ENCODE results near the gene FOXP1.

The FOXP1 gene

DNA sequence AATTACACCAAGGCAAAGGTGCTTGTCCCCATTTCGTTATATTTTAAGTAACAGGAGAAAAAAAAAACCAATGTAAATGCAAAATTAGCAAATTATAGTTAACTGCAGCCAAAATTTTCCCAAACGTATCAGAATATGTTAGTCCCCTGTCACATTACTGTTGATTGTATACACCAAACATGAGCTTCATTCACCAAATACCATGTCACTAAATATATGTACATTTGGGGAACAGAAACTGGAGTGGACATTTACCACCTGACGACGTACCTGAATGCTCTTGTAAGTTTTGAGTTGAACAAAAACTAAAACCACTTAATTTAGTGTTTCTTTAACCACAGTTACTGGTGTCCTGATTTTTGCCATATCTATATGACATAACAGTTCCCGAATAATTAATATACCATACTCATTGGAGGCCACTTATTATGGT is 3.3 kb upstream of the FOXP1 start:
- no peak for DNase-seq (ENCODE audit: low spot score)

DNA sequence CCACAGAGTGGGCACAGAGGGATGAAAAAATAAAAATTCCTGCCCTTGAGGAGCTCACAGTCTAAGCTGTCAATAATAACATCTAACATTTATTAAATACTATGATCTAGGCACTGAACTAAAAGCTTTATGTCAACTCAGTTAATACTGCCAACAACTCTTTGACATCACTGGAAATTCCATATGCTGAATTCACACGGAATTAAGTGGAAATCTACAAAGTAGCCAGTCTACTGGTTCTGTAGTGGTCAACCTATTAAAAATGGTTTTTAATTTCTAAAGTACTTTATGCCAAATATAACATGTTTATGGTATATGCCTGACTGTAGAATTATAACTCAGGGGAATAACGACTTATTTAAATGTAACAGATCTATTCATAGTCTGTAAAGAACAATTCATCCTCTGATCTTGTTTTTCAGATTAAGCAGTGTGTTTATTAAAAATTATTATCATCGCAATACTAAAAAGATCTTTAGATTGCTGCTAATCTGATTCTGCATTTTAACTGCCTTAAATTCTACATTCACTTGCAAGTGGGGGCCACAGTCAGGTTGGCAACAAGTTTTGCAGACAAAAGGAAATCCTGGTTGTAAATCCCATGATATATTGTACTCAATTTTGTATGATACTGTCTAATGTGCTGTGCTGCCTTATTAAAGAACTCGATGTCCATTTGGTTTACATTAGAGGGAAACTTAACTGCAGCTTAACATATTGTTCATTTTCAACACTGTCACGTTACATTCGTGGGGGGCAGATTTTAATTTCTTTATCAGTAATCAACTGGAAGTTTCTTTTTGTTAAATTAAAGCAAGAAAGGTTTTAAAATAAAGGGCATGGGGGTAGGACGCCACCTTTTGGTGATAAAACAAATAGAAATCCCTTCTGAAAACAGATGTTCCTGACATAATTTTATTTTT is 2.6 kb upstream of the FOXP1 start:
- no peak for DNase-seq (ENCODE audit: low spot score)

DNA sequence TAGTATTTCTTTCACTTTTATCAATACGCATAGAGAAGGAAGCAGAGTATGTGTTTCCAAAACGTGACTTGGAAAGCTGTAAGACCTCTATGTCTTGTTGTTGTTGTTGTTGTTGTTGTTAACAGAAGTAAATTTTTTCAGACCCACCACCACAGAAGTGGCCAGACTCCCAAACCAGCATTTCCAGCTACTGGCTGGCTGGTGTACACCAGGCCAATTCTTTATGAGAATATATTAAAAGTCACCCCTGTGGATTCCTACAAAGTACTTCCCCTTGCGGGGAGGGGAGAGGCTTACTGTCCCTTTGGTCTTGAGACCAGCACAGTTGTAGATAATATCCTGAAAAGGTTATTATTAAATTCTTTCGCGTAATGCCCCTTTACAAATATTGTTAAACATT is 1.6 kb upstream of the FOXP1 start:
- DNase-seq (ENCODE audit: low spot score): no peak

DNA sequence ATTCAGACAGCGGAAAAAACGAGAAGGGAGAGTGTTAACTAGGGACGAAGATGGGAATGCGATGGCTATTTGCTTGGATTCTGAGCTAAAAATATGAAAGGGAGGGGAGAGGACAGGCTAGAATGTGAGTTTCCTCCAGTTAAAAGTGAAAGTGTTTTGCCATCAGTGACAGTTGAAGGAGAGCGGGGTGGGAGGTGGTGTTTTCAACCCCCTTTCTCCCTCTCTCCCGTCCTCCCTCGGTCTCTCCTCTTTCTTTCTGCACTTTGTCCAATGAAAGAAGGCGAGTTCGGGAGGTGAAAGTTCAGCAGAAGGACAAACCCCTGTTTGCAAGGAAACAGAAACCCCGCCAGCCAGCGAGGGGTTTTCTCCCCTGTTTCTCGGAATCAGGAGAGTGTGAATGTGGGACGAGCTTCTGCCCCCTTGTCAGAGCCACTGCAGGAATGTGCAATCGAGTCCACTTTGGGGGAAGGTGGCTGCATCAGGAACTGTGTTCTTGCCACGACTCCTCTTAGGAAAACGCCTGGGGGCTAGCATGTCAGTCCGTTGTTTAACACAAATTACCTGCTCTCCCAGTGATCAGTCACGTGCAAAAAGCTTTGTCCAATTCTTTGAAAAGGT is 975 bp upstream of the FOXP1 start:
- DNase-seq (ENCODE audit: low spot score): peak; percentile 74

DNA sequence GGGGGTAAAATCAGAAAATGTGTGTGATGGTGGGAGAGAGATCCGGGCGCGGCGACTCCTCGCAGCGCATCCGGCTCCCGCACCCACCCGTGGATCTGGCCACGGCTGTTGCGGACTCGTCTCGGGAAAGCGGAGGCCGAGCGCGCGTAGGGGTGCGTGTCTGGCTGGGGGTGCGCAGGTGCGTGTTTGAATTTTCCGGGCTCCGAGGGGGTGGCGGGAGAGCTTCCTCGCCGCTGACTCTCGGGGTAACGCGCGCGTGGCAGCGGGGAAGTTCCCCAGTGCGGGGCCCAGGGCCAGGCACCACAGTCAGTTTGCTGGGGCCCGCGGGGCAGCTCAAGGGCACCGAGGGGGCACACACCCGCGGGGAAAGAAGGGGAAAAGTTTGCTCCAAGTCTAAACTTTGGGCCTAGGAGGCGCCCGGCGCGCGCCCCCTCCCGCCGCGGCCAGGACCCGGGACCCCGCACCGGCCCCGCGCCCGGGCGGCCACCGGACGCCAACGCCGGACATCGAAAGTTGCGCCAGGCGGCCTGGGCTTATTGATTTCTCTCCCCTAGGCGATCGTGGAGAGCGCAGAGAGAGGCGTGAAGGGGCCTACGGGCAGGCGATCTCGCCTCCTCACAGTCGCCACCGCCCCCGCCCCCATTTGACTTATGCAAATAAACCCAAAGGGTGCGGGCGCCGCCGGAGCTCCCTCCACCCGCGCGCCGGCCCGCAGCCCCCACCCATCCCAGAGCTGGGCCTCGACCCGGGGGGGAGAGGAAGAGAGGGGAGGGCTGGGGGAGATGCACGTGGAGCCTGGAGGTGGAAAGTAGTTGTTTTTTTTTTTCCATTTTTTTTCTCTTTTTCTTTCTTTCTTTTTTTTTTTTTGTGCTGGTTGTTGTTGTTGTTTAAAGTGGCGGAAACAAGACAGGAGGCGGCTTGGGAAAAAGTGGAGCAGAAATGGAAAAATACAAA is 639 bp downstream of the FOXP1 start:
- DNase-seq (ENCODE audit: low spot score): no peak

DNA sequence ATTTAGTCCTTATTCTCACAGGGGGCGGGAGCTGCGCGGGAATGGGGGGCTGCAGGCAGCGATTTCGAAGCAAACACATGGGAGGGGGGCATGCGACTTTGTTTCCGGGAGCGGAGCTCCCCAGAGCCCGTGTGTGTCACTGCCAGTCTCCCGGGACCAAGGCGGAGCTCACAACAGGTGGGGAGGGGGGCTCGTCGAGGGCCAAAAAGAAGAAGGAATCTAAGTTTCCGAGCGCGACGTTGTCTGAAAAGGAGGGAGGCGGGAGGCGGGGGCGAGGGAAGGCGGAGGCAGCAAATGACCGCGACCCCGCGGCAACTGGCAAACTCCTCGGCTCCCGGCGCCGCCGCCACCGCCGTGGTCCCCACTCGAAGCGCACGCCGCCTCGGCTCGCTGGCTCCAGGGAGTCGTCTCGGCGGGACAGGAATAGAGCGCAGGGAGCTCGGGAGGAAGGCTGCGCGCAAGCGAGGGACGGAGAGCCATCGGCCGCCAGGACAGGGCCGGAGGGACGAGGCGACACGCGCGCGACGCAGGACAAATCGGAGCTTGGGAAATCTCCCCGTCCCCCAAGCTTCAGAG is 1.4 kb downstream of the FOXP1 start:
- peak; percentile 63 for DNase-seq (ENCODE audit: low spot score)

DNA sequence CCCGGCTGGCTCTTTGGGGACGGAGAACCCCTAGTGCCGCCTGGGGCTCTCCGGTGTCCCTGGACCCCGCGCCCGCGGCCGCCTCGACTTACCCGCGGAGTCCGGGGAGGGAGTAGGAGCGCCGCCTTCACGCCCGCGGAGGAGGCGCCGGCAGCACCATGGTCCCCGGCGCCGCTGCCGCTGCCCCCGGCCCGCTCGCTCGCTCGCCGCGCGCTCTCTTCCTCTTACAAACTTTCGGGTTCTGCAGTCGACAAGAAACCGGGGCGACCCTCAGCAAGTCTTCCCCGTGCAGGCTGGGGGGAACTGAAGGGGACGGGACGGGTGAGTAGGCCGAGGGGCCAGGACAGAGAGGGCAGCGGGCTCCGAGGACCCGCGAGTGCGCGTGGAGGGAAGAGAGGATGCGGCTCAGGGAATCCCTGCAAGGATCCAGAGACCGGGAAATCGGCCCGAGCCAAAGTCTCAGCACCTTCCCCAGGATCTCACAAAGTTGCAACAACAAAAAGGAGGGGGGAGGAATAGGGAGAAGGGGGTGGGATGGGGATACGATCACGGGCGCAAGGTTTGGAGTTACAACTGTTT is 2.0 kb downstream of the FOXP1 start:
- no peak for DNase-seq (ENCODE audit: low spot score)

DNA sequence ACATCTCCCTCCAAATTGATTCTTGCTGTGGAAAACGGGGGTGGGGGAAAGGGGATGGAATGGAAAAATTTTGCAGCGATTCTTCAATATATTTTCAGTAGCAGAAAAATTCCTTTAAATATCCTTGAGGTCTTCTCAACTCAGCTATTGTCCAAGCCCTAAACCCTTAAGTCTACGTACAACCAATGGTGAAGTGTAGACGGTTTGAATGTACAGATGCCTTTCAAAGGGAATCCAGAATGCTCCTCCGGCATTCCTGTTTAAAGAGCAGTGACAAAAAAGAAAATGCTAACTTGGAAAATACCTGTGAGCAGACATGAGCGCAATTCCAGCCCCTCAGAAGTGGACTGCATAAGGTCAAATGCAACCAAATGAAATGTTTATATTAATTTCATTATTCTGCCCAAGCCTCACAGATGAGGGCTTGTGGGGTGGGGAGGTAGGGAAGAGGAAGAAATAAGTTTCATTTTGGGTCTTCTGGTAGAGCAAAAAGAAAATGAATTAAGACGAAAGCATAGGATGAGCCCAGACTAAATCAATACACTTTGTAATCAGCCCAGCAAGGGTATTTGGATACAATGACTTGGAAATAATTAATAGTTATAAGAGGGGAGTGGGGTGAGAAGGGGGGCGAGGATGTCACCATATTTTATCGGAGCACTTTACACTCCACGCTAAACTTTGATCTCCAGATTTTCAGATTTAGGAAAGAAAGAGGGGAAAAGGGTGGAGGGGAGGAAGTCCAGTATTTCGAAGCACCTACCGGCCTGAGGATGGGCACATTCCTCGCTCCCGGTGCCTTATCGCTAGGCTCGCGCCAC is 2.7 kb downstream of the FOXP1 start:
- no peak for DNase-seq (ENCODE audit: low spot score)

DNA sequence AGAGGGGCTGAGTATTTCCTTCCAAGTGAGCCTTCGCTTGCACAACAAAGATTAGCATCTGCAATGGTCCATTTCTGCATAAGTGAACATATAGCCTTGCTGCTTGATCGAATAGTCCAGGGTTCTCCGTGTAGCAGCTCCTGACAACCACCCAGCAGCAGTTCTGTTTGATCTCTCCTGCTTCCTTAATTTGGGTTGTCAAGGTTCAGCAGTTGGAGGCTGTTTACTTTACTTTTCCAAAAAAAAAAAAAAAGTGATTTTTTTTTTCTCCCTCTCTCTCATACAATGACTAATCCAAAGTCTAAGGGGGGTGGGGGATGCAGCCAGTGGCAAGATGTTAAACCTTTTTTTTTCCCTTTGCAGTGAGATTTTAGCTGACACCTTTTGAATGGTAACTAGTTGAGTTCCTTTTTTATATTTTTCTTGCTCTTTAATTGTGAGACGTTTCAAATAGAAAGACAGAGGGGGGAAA is 3.6 kb downstream of the FOXP1 start:
- no peak for DNase-seq (ENCODE audit: low spot score)

DNA sequence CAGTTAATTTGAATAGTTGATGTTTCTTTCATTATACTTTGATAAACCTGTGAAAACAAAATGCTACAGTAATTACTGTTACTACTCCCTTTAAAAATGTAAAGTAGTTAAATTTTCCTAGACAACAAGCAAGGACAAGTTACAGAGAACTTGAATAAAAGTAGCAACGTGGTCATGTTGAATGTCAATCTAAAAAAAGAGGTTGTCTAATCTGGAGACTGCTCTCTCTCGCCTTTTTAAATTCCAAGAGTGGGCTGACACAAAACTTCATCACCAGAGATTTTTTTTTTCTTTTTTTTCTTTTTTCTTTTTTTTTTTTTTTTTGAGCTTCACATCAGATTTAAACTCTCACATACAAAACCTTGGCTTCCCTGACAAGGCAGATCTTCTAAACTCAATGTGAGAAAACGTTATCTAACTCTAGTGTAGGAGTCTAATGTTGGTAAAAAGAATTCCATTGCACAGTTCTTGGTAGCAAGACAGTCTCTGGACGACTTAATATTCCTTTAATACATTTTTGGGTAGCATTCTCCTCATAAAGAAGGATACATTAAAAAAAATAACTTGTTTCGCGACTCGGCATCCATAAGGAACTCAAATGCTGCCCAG is 4.1 kb downstream of the FOXP1 start:
- no peak for DNase-seq (ENCODE audit: low spot score)

DNA sequence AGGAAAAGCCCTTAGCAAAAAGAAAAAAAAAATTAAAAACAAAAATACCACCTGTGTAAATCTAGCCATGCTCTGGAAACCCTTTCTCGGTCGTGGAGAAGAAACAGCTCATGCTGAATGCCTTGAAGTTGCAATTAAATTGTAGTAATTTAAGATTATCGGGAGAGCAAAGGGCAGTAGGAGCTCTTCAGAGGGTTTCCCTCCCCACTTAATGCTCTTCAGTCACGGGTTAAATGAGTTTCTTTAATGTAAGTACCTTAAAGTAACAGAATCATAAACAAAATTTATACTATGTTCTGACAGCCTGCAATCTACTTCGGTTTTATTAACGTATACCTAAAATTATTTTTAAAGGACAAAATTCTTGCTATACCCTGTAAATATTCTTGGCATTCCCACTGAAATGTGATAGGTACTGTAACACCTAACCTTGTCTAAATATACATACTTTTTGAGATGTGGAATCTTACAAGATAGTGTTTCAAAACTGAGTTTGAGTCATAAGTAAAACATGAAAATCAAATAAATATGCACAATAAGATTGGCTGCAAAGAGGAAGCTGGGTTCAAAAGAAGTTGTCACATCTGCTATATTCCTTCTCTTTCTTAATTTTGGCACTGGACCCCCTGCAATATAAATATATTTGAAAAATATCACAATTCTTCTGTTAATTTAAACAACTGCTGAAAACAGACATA is 5.3 kb downstream of the FOXP1 start:
- no peak for DNase-seq (ENCODE audit: low spot score)

DNA sequence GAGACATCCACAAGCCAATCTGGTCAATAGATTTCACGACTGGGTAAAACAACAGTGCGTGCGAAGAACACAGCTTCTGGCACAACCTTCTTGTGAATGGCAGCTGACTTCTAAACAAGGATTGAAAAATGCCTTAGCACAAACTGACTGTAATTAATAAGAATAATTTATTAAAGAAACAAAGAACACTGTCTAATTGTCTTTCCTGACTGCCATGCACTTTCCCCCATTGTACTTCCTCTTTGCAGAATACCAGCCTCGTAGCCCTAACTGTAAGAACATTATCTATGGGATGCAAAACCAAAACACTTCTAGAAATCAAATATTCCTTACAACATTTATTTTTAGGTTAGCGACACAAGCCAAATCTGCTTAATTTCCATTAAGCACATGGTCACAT is 6.5 kb downstream of the FOXP1 start:
- no peak for DNase-seq (ENCODE audit: low spot score)

DNA sequence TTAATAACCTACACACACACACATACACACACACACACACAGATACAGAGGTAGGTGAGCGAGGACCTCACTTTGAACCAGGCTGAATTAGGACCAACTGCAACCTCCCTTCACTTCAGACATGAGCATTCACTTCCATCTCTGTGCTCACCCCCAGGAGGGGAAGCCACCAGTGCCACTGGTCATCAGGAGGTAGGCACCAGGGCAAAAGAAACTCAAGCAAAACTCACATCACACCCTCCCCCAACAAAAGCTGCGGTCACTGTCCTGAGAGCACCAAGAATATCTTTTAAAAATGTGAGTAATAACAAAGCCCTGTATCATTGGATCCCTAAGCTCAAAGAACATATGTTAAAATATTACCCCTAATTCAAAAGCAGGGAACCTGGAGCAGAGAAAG is 8.1 kb downstream of the FOXP1 start:
- DNase-seq (ENCODE audit: low spot score): no peak

DNA sequence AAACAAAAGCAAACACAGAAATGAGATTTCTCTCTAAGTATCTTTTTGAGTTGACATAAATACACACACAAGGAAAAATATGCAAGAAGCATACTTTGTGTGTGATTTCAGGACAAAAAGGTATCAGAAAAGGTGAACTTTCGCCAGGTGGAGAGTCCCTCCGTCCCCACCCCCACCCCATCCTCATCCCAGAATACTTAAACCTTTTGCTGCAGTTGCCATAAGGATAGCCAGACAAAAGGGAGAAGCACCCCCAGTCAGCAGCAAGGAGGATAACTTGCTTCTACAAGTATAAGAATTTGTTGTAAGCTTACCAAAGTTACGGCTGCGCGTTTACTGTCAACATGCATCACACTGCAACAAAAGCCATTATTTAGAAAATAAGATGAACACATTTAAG is 10.3 kb downstream of the FOXP1 start:
- DNase-seq (ENCODE audit: low spot score): no peak

DNA sequence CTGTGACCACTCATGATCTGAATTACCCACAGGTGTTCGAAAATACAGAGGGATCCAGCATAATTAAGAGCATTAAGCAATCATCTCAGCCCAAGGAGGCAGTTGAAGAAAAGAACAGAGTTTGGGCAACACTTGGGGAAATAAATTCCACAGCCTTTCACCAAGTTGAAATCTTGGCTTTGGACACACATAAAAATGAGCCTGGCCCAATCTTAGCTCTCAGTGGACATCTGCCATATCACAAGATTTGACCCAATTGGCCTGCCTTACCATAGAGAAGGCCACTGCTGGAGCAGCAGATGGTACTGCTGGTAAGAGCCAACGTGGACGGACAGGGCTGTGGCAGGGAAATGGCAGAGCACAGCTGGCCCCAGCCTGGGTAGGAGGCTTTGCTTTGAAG is 13.0 kb downstream of the FOXP1 start:
- DNase-seq (ENCODE audit: low spot score): no peak

DNA sequence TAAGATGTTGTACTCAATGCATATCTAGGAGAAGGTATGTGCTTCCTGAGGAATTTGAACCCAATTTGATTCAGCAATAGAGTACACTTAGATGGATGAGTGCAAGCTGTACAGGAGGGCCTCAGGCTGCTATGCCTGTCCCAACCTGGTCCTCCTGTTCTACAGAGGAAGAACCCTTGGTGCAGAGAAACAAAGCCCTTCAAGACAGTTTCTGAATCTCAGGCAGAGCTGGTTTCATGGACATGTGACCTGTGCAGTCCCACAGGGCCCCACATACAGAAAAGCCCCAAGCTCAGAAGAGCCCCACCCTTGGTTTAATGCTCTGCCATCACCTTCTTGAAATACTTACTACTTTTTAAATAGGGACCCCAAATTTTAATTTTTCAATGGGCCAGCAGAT is 15.3 kb downstream of the FOXP1 start:
- DNase-seq (ENCODE audit: low spot score): no peak

DNA sequence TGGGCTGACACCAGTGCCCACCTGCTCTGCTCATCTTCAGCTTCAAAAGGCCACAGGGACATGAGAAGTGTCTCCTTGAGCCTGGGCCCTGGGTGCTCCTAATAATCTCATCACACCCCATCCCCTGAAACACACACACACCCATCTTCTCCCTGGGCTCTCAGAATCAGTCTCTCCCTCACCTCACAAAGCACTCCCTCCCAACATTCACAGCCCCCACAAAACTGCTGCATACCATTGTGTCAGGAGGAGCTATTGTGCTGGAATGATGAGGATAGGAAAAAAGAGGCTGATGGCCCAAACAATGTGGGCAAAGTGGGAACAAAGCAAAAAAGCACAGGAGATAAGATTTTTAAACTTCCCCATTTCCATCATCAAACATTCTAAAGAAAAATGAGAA is 16.8 kb downstream of the FOXP1 start:
- DNase-seq (ENCODE audit: low spot score): no peak

DNA sequence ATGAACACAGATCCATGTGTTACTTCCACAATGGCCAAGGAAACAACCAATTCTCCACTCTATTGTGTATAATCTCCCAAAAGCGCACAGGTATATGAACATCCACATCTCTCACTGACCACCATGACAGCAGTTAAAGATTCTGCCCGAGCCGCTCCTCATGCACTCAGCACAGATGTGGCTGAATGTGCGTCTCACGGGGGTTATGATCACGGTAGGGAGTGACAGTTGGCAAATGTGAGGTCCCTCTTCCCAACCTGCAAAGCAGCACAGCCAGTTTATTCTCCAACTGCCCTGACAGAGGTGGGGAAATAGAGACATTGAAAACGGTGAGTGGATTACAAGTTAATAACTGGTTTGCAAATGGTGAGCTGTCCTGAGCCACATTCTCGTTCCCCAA is 17.6 kb downstream of the FOXP1 start:
- DNase-seq (ENCODE audit: low spot score): no peak

DNA sequence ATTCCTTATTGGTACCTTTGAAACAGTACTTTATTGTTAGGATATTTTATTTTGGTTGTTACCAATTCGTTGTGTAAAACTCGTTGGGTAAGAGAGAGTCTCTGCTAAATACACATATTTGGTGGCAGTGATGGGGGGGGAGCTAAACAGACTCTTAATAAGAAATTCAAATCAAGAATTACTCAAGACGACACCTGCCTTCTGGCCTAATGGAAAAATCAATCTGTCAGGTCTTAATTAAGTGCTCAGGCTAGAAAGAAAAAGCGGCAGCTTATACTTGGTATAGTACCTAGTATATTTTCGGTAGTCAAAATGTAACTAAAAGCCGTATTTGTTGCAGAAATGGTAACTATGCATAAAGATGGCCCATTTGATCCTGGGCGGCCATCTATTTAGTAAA is 18.2 kb downstream of the FOXP1 start:
- no peak for DNase-seq (ENCODE audit: low spot score)

DNA sequence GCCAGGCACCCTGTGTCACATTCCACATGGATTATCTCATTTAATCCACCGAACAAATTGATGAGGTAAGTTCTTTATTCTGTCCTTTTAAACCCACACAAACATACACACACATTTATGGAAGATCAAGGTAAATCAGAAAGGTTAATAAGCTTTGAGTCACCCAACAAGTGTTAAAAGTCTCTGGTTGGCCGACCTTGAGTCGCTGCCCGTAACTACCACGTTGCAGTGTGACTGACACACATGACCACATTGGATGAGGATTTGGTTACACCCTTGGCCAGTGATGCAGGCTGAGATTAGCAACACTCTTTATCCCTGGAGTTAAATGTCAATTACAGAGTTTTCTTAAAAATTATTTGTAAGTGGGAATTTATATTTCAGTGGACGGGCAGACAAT is 19.2 kb downstream of the FOXP1 start:
- DNase-seq (ENCODE audit: low spot score): no peak
